HL-60 (cell line): ENCODE results near the gene PSTK.
A peak's percentile ranks its signal among the peaks of the same experiment; 100 is the strongest.

ENCODE experiments used
- DNase-seq, 2 experiments: peaks; one replicate each; pipeline ENCODE4 v3.0.0-alpha.2; 2010 to 2020; ENCODE audit warnings: low read depth in 1 of 2, low spot score in 1 of 2
- H3K27ac ChIP-seq: fragments of 250-450 bp; sonication (Bioruptor Pico); replicated peaks from 2 replicates; pipeline ENCODE4 v1.5.1; 2020; ENCODE audit warnings: mild to moderate bottlenecking, moderate library complexity
- H3K27me3 ChIP-seq: fragments of 250-450 bp; sonication (Bioruptor Pico); 2 replicates; pipeline ENCODE4 v1.5.1; 2021; ENCODE audit warnings: mild to moderate bottlenecking, moderate library complexity; ENCODE audit not compliant: insufficient read depth, poor library complexity, severe bottlenecking
- H3K4me3 ChIP-seq: replicated peaks from 2 replicates; pipeline ENCODE4 v1.5.1; 2011; ENCODE audit warnings: mild to moderate bottlenecking, control low read depth, low read length; ENCODE audit not compliant: insufficient read depth
- CTCF ChIP-seq: IDR thresholded peaks from one replicate; pipeline ENCODE4 v1.5.1; 2011; ENCODE audit warnings: low read length, control low read depth, inconsistent platforms; ENCODE audit not compliant: insufficient read depth
- GABPA ChIP-seq: IDR thresholded peaks from 2 replicates; pipeline ENCODE4 v1.6.1; 2012; ENCODE audit warnings: low read depth
- POLR2AphosphoS5 ChIP-seq: IDR thresholded peaks from 2 replicates; pipeline ENCODE4 v1.6.1; 2012; ENCODE audit warnings: low read depth
- REST ChIP-seq: IDR thresholded peaks from 2 replicates; pipeline ENCODE4 v1.6.1; 2012; ENCODE audit warnings: low read depth; ENCODE audit not compliant: insufficient replicate concordance
- SPI1 ChIP-seq: IDR thresholded peaks from 2 replicates; pipeline ENCODE4 v1.6.1; 2012; ENCODE audit warnings: low read depth, mild to moderate bottlenecking, borderline replicate concordance

Gene PSTK

GRCh38 chr10:122966879-122967278 is 13.3 kb upstream of the PSTK start:
- TF ChIP-seq GABPA (no peak), SPI1 (no peak), REST (no peak), CTCF (no peak), POLR2AphosphoS5 (no peak)
- H3K27ac ChIP-seq, result no peak overlapping the region
- H3K4me3 ChIP-seq, result no peak overlapping the region
- no peak for DNase-seq
- H3K27me3 ChIP-seq, result no peaks in the 10 kb centered on the region

GRCh38 chr10:122968698-122969097 is 11.5 kb upstream of the PSTK start:
- no peak overlapping the region for H3K4me3 ChIP-seq
- H3K27me3 ChIP-seq, result no peaks in the 10 kb centered on the region
- DNase-seq, result peak in 1 of 2 experiments; percentile 44
- 0 out of 2 replicates have a peak overlapping the region, but pooled peaks have one; percentile 27 for H3K27ac ChIP-seq
- no peak for TF ChIP-seq GABPA
- peak; percentile 92 for TF ChIP-seq SPI1

GRCh38 chr10:122974023-122974422 is 6.2 kb upstream of the PSTK start:
- no peak overlapping the region for H3K4me3 ChIP-seq
- no peaks in the 10 kb centered on the region for H3K27me3 ChIP-seq
- DNase-seq, result no peak
- TF ChIP-seq REST (no peak), POLR2AphosphoS5 (no peak)
- H3K27ac ChIP-seq, result no peak overlapping the region

GRCh38 chr10:122974543-122975064 is 5.6 kb upstream of the PSTK start:
- TF ChIP-seq REST, result no peak
- peak; percentile 62; the same call in 1 of the 2 replicates for TF ChIP-seq SPI1
- no peak overlapping the region for H3K27ac ChIP-seq
- H3K27me3 ChIP-seq, result no peaks in the 10 kb centered on the region
- no peak overlapping the region for H3K4me3 ChIP-seq
- DNase-seq, result peak in 1 of 2 experiments; percentile 9

- TF ChIP-seq GABPA (no peak), SPI1 (no peak), POLR2AphosphoS5 (no peak), CTCF (no peak), REST (no peak)
- Histone ChIP-seq H3K27ac (peak overlapping the region; percentile 99), H3K27me3 (no peaks in the 10 kb centered on the region), H3K4me3 (peak overlapping the region; percentile 45)
- DNase-seq, result peak in 1 of 2 experiments; percentile 48
These were observed 864 bp downstream of the PSTK start for GRCh38 chr10:122981066-122981464.
